SK-N-MC (cell line): Measurements from ENCODE around the gene SGMS1.

Experiments
- DNase-seq: peaks from one replicate; pipeline ENCODE4 v3.0.0-alpha.2; 2011; ENCODE audit warnings: low read depth, low spot score
- H3K27ac ChIP-seq: fragments of 200-600 bp; sonication (generic); 2 replicates; pipeline ENCODE4 v1.5.1; 2016; ENCODE audit warnings: mixed run types
- H3K36me3 ChIP-seq: fragments of 200-600 bp; sonication (generic); 2 replicates; pipeline ENCODE4 v1.6.1; 2017; ENCODE audit warnings: antibody characterized with exemption, low read length, mixed read lengths; ENCODE audit not compliant: insufficient read depth
- H3K4me3 ChIP-seq: fragments of 200-600 bp; sonication (generic); 2 replicates; pipeline ENCODE4 v1.5.1; 2016
- H3K9ac ChIP-seq: fragments of 200-600 bp; sonication (generic); 2 replicates; pipeline ENCODE4 v1.8.0; 2017; ENCODE audit warnings: mixed run types, mixed read lengths; ENCODE audit not compliant: insufficient read length
- H3K9me3 ChIP-seq: fragments of 200-600 bp; sonication (generic); 2 replicates; pipeline ENCODE4 v1.6.1; 2017; ENCODE audit warnings: low read depth, mild to moderate bottlenecking, antibody characterized with exemption, low read length, moderate library complexity, mixed read lengths
- EZH2 ChIP-seq: fragments of 200-600 bp; sonication (generic); IDR thresholded peaks from one replicate; pipeline ENCODE4 v1.6.1; 2017; ENCODE audit warnings: antibody characterized with exemption
- FOXP2 ChIP-seq: optimal IDR thresholded peaks from 2 replicates; pipeline ENCODE3; 2011; ENCODE audit warnings: mild to moderate bottlenecking, moderate library complexity; ENCODE audit not compliant: insufficient read depth; ENCODE audit errors: extremely low read length, control extremely low read depth
- POLR2AphosphoS5 ChIP-seq: IDR thresholded peaks from 2 replicates; pipeline ENCODE4 v1.6.1; 2012; ENCODE audit warnings: mild to moderate bottlenecking, low read depth, low read length, borderline replicate concordance

Gene SGMS1

GRCh38 chr10:50289196-50289595 lies 334.6 kb downstream of the SGMS1 start:
- Histone ChIP-seq H3K4me3 (no peak overlapping the region), H3K27ac (no peak overlapping the region), H3K9ac (no peak overlapping the region), H3K9me3 (no peaks in the 10 kb centered on the region), H3K36me3 (no peaks in the 10 kb centered on the region)
- TF ChIP-seq EZH2 (no peak), FOXP2 (no peak), POLR2AphosphoS5 (no peak)
- no peak for DNase-seq

- DNase-seq, result no peak
- H3K9ac ChIP-seq, result no peak overlapping the region
- H3K27ac ChIP-seq, result no peak overlapping the region
- no peaks in the 10 kb centered on the region for H3K36me3 ChIP-seq
- no peaks in the 10 kb centered on the region for H3K9me3 ChIP-seq
- TF ChIP-seq POLR2AphosphoS5 (no peak), EZH2 (no peak), FOXP2 (no peak)
- H3K4me3 ChIP-seq, result no peak overlapping the region
Observed at GRCh38 chr10:50286996-50287803, 336.6 kb downstream of the SGMS1 start.

DNA sequence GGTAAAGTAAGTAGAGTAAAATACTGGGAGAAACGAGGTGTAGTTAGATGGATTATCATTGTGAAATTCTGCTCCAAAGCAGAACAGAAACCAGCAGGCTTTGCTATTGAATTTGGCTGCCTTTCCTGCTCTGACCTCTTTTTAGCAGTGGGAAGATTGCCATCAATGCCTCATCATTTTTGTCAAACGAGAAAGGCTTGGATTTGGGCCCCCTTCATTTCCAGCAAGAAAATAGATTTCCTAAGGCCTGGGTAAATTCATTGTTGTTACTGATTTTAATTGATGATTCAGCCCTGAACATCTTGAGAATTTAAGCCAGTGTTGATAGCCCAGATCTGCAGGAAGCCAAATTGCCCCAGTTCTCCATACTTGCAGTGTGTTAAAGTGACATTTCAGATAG lies 337.2 kb downstream of the SGMS1 start:
- Histone ChIP-seq H3K27ac (no peak overlapping the region), H3K9ac (no peak overlapping the region), H3K36me3 (no peaks in the 10 kb centered on the region), H3K9me3 (no peaks in the 10 kb centered on the region), H3K4me3 (no peak overlapping the region)
- TF ChIP-seq FOXP2 (no peak), POLR2AphosphoS5 (no peak), EZH2 (no peak)
- no peak for DNase-seq

DNA sequence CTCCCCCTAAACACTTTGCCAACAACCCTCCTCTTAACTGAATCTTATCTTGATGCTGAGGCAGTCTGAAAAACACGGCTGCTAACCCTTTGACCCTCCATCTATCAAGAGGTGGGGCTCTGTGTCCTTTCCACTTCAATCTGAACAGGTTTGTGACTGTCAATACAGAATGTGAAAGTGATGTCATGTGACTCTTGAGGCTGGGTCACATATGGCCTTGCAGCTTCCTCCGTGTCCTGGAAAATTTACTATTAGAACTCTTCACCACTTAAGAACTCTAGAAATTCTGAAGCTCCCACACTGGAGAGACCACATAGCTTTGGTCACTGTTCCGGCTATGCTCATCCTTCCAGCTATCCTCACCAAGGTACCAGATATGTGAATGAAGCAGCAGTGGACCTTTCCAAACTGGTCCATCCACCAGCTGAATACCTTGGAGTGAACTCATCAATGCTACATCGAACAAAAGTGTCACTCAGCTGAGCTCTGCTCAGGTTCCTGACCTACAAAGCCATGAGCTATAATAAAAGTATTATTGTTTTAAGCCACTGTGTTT lies 341.7 kb downstream of the SGMS1 start:
- no peaks in the 10 kb centered on the region for H3K36me3 ChIP-seq

DNA sequence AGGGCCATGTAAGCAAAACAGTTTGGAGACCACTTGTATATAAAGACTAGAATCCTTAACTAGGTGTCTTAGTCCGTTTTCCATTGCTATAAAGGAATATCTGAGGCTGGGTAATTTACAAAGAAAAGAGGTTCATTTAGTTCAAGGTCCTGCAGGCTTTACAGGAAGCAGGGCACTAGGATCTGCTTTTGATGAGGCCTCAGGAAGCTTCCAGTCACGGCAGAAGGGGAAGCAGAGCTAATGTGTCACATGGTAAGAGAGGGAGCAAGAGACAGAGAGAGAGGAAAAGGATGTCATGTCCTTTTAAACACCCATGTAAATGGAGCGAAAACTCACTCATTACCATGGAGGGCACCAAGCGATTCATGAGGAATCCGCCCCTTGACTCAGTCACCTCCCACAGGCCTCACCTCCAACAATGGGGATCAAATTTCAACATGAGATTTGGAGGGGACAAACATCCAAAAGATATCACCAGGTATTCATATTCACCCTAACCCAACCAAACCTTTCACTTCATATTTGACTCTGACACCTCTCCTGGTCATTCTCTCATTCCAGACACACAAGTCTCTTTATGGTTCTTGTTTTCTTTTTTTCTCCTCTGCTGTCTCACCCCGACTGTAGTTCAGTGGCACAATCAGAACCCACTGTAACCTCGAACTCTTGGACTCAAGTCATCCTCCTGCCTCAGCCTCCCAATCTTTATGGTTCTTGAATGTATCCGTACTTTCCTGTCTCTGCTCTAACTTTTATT lies 342.4 kb downstream of the SGMS1 start:
- TF ChIP-seq FOXP2 (no peak), EZH2 (no peak), POLR2AphosphoS5 (no peak)
- Histone ChIP-seq H3K4me3 (no peak overlapping the region), H3K27ac (no peak overlapping the region), H3K9ac (no peak overlapping the region), H3K9me3 (no peaks in the 10 kb centered on the region), H3K36me3 (no peaks in the 10 kb centered on the region)
- no peak for DNase-seq

More for the DNA sequence above, 341.7 kb downstream of the SGMS1 start:
- H3K9me3 ChIP-seq, result no peaks in the 10 kb centered on the region
- no peak overlapping the region for H3K9ac ChIP-seq
- no peak for DNase-seq
- no peak overlapping the region for H3K27ac ChIP-seq
- H3K4me3 ChIP-seq, result no peak overlapping the region
- TF ChIP-seq EZH2 (no peak), POLR2AphosphoS5 (no peak), FOXP2 (no peak)

DNA sequence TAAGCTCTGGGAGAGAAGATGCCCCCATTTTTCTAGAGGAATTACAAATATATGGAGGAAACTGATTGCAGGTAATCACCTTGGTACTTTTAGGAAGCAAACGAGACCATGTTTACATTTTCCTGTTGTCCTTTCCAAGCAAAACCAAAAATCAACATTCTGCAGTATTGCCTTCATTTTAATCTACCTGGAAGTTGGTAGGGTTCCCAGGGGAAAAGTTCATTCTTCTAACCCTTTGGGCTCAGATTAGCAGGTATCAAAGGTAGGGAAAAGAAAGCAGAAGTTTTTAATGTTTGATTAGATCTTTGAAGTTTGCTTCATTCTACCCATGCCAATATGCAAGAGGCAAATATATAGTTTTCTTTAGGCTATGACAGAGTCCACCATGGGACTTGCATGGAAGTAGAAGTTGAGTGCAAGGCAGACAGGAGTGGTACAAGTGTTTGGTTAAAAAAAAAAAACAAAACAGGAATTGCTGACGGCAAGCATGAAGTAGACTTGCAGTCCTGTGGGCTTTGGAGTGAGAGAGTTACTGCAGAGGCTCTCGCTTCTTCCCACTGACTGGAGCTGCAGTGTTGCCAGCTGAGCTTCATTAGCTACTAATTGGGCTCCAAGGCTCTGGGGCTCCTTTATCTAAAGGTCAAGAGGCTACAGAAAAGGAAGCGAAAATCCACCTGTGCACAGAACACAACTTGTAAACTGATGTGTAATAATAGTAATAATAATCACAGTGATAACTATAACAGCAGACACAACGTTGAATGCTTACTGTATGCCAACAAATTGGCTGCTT lies 343.5 kb downstream of the SGMS1 start:
- TF ChIP-seq EZH2 (no peak), POLR2AphosphoS5 (no peak), FOXP2 (no peak)
- Histone ChIP-seq H3K36me3 (no peaks in the 10 kb centered on the region), H3K27ac (no peak overlapping the region), H3K9ac (no peak overlapping the region), H3K9me3 (no peaks in the 10 kb centered on the region), H3K4me3 (no peak overlapping the region)
- DNase-seq, result no peak

DNA sequence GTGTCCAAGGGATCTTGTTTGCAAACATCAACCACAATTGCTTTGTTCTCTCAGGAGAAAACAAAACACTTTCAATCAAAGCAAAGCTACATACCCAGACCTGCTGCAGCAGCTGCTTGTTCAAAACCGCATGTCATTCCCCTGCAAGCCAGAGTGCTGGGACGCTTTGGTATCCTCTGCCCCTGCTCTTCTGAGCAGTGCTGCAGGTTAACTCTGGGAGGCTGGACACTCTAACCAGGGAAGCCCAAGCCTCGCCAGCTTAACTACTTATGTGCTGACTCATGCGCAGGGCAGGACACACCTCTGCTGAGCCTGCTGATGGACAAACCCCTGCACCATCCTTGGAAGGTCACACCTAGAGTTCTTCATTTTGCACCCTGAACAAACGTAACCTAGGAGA lies 344.3 kb downstream of the SGMS1 start:
- no peak overlapping the region for H3K4me3 ChIP-seq
- TF ChIP-seq FOXP2 (no peak), POLR2AphosphoS5 (no peak), EZH2 (no peak)
- no peak overlapping the region for H3K27ac ChIP-seq
- H3K9ac ChIP-seq, result no peak overlapping the region
- no peaks in the 10 kb centered on the region for H3K36me3 ChIP-seq
- H3K9me3 ChIP-seq, result no peaks in the 10 kb centered on the region
- DNase-seq, result no peak
